OCI-LY3 (cell line): ENCODE measurements around the gene NDUFAB1.

Experiments used
- H2AFZ ChIP-seq: fragments of 200-600, 300-600 bp; shearing (Covaris generic); 2 replicates; pipeline ENCODE4 v1.6.0; 2014; ENCODE audit warnings: antibody characterized with exemption, low read depth, low read length
- H3K27ac ChIP-seq: fragments of 200-600, 300-600 bp; sonication (generic); 2 replicates; pipeline ENCODE4 v1.5.1; 2014; ENCODE audit warnings: mild to moderate bottlenecking, low read length, moderate library complexity, mixed read lengths
- H3K27me3 ChIP-seq: fragments of 200-600, 300-600 bp; sonication (generic); 2 replicates; pipeline ENCODE4 v1.6.1; 2014; ENCODE audit warnings: low read depth, low read length, mixed read lengths
- H3K36me3 ChIP-seq: fragments of 200-600, 300-600 bp; sonication (generic); replicated peaks from 2 replicates; pipeline ENCODE3; 2014; ENCODE audit warnings: low read depth, low read length, mixed read lengths
- H3K4me1 ChIP-seq: fragments of 300-600, 200-600 bp; sonication (generic); 2 replicates; pipeline ENCODE4 v1.6.1; 2014; ENCODE audit warnings: low read length, mixed read lengths
- H3K4me2 ChIP-seq: fragments of 200-600, 300-600 bp; sonication (generic); 2 replicates; pipeline ENCODE4 v1.6.1; 2014; ENCODE audit warnings: low read length, mixed read lengths
- H3K4me3 ChIP-seq: fragments of 300-600, 200-600 bp; sonication (generic); 2 replicates; pipeline ENCODE4 v1.5.1; 2014; ENCODE audit warnings: antibody characterized with exemption, mild to moderate bottlenecking, low read length, moderate library complexity
- H3K79me2 ChIP-seq: fragments of 300-600, 200-600 bp; shearing (Covaris generic); 2 replicates; pipeline ENCODE4 v1.6.1; 2014; ENCODE audit warnings: mild to moderate bottlenecking, low read length, mixed read lengths
- H3K9ac ChIP-seq: fragments of 300-600, 200-600 bp; shearing (Covaris generic); 2 replicates; pipeline ENCODE4 v1.6.0; 2014; ENCODE audit warnings: mild to moderate bottlenecking, low read length, moderate library complexity
- H3K9me3 ChIP-seq: fragments of 200-600, 300-600 bp; shearing (Covaris generic); 2 replicates; pipeline ENCODE4 v1.6.1; 2014; ENCODE audit warnings: low read length, mixed read lengths; ENCODE audit not compliant: insufficient read depth
- H4K20me1 ChIP-seq: fragments of 200-600, 300-600 bp; sonication (generic); 2 replicates; pipeline ENCODE4 v1.6.1; 2016; ENCODE audit warnings: low read length, mixed read lengths; ENCODE audit not compliant: insufficient read depth
- CTCF ChIP-seq: fragments of 200-600, 300-600 bp; sonication (generic); IDR thresholded peaks from 2 replicates; pipeline ENCODE4 v1.5.1; 2014; ENCODE audit warnings: antibody characterized with exemption, low read length, low read depth
- EZH2phosphoT487 ChIP-seq: fragments of 200-600 bp; shearing (Covaris generic); IDR thresholded peaks from 2 replicates; pipeline ENCODE4 v1.6.1; 2018; ENCODE audit warnings: antibody characterized with exemption, mixed run types, low read depth

NDUFAB1 gene

GRCh38 chr16:23571895-23572294, 24.2 kb downstream of the NDUFAB1 start:
- no peaks in the 10 kb centered on the region for H3K9me3 ChIP-seq
- no peak overlapping the region for H3K4me3 ChIP-seq
- H3K9ac ChIP-seq: no peak overlapping the region
- no peaks in the 10 kb centered on the region for H3K27me3 ChIP-seq
- H3K36me3 ChIP-seq: peaks cover 42% of the 10 kb centered on the region
- H3K4me1 ChIP-seq: peaks cover 28% of the 10 kb centered on the region
- no peak overlapping the region for H3K4me2 ChIP-seq
- H3K27ac ChIP-seq: peak overlapping the region; percentile 77
- TF ChIP-seq CTCF (no peak), EZH2phosphoT487 (no peak)
- H3K79me2 ChIP-seq: no peaks in the 10 kb centered on the region
- no peaks in the 10 kb centered on the region for H4K20me1 ChIP-seq
- H2AFZ ChIP-seq: no peak overlapping the region

DNA sequence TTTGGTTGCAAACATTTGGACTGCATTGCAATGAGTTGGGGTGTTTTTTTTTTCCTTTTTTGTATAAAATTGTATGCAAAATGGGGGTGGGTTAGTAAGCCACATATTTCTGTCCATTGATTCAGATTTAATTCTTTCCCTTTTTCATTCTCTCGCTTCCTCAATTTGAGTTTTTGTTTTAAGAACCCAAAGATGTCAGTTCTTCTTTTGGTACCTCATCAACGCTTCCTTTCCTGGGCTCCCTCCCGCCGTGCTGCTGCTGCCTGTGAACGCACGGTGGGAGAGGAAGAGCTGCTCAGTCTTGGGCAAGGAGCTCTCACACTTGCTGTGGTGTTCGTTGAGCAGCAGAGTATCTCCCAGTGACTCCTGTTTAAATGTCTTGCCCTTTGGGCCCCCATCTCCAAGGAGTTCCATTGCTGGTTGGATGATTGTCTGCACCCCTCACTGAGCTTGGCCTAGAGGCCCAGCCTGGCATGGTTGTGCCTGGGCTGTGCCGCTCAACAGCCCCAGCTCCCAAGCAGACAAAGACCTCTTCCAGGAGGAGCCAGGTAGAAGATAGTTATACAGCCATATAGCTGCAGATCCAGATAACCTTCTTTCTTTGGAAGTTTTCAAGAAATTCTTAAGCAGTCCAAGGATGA, 25.0 kb downstream of the NDUFAB1 start:
- Histone ChIP-seq H3K9me3 (no peaks in the 10 kb centered on the region), H3K4me3 (peak overlapping the region; percentile 29), H3K79me2 (no peaks in the 10 kb centered on the region), H2AFZ (no peak overlapping the region), H4K20me1 (no peaks in the 10 kb centered on the region), H3K9ac (peak overlapping the region; percentile 33; the same call in 1 of the 2 replicates), H3K27me3 (no peaks in the 10 kb centered on the region), H3K36me3 (peaks cover 47% of the 10 kb centered on the region), H3K4me1 (peaks cover 28% of the 10 kb centered on the region), H3K27ac (peak overlapping the region; percentile 77), H3K4me2 (peak overlapping the region; percentile 61)
- TF ChIP-seq CTCF: no peak
- no peak for TF ChIP-seq EZH2phosphoT487

DNA sequence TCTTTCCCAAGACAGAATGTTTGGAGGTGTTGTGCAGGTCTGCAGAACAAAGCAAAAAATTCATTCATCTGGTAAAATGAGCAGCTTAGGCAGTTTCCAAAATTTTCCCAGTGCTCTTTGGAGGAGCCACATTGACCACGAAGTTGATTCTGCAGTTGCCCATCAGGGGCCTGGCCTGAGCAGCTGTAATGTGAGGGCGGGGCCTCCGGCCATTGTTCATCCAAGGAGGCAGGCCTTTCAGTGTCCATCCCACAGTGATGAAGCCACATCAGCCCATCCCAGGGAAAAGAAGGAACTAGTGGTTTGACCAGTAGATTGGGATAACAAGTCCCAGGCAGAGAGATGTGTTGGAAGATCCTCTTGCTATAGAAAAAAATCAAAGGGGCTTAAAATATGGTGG, 28.5 kb downstream of the NDUFAB1 start:
- peaks cover 62% of the 10 kb centered on the region for H3K36me3 ChIP-seq
- H3K9me3 ChIP-seq: no peaks in the 10 kb centered on the region
- no peak overlapping the region for H3K9ac ChIP-seq
- H4K20me1 ChIP-seq: no peaks in the 10 kb centered on the region
- no peak overlapping the region for H3K27ac ChIP-seq
- no peak overlapping the region for H3K4me2 ChIP-seq
- no peak for TF ChIP-seq CTCF
- TF ChIP-seq EZH2phosphoT487: no peak
- H3K4me3 ChIP-seq: no peak overlapping the region
- H3K4me1 ChIP-seq: peaks cover 28% of the 10 kb centered on the region
- no peaks in the 10 kb centered on the region for H3K27me3 ChIP-seq
- H3K79me2 ChIP-seq: no peaks in the 10 kb centered on the region
- H2AFZ ChIP-seq: no peak overlapping the region

GRCh38 chr16:23566724-23567123, 29.4 kb downstream of the NDUFAB1 start:
- no peak overlapping the region for H3K4me2 ChIP-seq
- peaks cover 3% of the 10 kb centered on the region; the same call in 1 of the 2 replicates for H3K79me2 ChIP-seq
- H3K4me3 ChIP-seq: no peak overlapping the region
- TF ChIP-seq CTCF (no peak), EZH2phosphoT487 (no peak)
- H3K9ac ChIP-seq: no peak overlapping the region
- H4K20me1 ChIP-seq: no peaks in the 10 kb centered on the region
- no peaks in the 10 kb centered on the region for H3K27me3 ChIP-seq
- H3K36me3 ChIP-seq: peaks cover 64% of the 10 kb centered on the region
- H2AFZ ChIP-seq: no peak overlapping the region
- H3K4me1 ChIP-seq: peaks cover 24% of the 10 kb centered on the region
- no peak overlapping the region for H3K27ac ChIP-seq
- H3K9me3 ChIP-seq: no peaks in the 10 kb centered on the region
